ENCODE measurements around the gene FBXO46.
"Not testable (repeated sequence)": the region's sequence is repeated elsewhere in the genome, so short reads cannot be mapped to it uniquely, and the experiment has no call there.

The FBXO46 gene

DNA sequence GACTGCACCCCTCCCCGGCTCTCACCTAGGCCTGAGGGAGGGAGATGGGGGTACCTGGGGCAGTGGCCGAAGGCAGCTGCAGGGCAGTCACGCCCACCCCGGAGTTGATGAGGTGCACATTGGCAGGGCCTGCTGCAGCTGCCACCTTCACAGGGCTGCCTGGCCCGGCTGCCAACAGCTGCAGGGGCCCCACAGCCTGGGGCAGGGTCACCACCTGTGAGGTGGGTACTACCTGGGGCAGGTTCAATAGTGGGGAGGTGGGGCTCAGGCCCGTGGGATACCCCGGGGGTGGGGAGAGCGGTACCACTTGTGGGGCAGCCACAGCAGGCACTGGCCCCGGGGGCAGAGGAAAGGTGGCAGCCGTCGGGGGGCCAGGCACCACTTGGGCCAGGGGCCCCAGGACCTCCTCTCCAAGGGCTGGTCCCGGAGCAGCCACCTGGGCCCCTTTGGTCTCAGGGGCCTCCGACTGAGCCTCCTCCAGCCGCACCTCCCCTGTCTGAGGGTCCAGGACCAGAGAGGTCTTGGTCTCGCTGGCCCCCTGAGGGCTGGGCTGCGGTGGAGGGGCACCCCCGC is 35.7 kb upstream of the FBXO46 start:
- DNase-seq, result no peak

DNA sequence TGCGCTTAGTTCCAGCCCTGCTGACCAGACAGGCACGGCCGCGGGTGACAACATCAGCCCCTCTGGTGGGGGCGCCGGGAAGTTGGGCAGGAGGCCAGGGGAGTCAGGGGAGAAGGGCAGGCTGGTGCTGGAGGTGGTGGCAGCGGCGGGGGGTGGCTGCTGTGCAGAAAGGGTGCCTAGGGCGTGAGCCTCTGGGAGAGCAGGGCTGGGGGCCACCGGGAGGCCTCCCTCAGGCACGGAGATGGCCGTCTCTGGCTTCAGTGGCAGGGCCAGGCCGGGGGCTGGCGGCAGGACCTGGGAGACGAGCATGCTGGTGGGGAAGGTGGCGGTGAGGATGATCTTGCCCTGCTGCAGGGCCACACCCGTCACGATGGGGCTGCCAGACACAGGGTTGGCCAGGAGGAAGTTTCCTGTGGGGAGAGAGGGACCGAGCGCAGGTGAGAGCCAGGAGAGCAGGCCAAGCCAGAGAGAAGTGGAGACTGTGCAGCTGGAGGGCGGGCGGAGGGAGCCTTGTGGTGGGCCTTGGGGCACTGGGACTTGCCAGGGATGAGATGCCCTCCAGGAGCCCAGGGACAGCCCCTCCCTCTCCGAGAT is 35.1 kb upstream of the FBXO46 start:
- no peak for DNase-seq

DNA sequence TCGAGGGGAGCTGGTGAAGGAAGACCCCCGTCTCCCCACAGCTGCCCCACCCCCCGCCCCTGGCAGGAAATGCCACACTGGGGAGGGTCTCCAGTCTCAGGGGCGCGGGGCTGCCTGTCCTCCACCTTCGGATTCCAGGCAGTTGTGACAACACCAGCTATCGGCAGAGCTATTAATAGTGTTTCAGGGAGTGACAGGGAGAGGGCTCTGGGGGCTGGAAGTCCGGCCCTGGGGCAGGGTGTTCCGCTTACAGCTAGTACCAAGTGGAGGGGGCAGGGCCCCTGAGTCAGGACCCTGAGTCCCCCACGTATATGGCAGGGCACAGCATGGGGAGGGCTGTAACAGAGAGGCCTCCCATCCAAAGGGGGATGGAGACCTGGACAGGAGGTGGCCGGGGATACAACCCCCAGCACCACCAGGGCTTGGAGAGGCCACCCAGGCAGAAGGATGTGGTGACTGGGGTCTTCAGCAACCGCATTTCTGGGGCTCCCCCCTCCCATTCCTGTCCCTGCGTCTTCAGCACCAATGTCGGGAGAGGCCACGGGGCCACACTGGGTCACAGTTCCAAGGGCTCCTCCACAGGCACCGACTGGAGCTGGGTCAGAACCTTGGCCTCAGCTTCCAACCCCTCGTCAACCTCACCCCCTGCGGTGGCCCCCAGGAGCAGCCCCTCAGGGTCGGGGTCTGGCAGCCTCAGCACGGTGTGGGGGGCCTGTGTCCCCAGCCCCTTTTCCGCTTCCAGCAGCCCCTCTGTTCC is 34.4 kb upstream of the FBXO46 start:
- no peak for DNase-seq

DNA sequence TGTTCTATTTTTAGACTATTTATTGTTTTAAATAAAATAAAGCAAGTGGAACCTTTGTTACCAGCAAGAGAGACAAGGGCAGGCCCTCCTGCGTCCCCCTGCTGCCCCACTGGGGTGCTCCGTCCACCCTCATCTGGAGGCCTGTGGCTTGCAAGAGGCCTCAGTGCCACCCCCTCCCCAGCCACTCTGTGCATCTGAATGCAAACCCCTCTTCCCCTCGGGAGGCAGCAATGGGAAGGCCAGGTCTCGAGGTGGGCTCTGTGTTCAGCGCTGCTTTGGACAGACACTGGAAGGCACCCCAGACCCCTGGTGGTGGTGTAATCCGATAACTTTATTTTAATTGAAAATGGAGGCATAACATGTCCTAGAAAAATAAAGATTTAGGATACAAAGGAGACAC is 33.8 kb upstream of the FBXO46 start:
- no peak for DNase-seq

DNA sequence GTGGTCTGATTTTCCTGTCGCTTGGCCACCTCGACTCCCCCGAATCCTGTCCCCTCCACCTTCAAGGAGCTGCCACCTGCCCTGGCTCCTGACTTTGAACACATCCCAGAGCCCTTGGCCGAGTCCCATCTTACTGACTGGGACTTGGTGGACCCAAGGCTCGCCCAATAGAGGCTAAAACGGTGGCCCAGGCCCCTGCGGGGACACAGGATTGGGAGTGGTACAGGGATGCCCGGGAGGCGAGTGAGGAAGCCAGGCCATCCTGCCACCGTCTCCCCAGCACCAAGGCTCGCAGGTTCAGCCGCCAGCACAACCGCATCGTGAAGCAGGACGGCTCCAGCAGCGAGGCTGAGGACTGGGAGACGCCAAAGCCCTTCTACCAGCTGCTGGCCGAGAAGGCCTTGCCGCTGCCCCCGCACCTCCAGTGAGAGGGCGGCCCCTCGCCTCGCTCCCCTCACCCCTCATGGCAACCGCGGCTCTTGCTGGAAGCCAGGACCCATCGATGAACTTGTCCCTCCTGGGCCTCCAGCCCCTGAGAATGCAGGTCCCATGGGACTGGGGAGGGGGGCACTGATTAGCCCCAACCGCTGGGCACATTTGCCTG is 33.1 kb upstream of the FBXO46 start:
- no peak for DNase-seq

DNA sequence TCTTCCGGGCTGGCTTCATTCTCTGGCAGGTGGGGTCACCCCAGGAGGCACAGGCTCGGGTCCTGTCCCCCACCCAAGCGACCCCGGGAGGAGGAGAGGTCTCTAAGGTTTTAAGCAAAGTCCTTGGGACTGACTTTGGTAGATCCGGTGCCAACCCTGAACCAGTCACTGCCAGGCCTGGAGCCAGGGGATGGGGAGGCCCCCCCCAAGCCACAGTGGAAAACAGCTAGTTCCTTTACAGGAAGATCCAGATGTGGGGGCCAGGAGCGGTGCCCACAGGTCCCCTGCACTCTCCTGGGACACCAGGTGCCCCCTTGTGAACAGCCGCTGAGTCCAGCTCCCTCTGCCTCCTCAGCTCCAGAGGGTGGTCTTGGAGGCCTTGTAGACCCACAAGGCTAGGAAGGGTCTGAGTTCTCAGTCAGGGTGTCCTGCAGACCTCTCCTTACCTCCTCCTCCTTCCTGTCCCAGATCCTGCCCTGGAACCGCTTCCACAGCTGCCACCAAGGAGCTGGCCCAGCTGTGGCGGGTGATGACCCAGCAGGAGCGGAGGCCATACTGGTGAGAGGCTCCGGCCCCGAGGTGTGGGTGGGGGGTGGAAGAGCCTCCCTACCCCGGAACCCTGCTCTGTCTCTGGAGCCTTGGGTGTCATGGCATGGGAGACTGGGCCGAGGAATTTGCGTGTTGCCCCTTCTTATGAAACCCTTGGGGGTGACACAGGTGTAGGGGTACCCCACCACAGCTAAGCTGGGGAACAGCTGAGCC is 32.4 kb upstream of the FBXO46 start:
- DNase-seq, result no peak

DNA sequence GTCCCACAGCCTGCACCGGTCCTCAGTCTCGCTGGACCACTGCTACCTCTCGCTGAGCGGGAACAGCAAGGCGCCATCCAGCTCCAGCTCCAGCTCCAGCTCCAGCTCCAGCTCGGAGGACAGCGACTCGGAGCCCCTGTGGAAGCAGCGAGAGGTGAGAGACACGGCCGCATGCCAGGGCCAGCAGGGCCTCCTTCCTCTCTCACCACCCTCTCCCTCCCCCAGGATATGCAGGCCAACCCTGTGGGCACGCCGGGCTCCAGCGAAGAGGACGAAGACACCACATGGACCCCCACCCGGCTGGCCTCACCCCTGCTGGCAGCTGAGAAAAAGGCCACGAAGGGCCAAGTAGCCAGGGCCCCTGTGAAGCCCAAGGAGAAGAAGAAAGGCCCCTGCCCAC is 31.0 kb upstream of the FBXO46 start:
- DNase-seq, result no peak

DNA sequence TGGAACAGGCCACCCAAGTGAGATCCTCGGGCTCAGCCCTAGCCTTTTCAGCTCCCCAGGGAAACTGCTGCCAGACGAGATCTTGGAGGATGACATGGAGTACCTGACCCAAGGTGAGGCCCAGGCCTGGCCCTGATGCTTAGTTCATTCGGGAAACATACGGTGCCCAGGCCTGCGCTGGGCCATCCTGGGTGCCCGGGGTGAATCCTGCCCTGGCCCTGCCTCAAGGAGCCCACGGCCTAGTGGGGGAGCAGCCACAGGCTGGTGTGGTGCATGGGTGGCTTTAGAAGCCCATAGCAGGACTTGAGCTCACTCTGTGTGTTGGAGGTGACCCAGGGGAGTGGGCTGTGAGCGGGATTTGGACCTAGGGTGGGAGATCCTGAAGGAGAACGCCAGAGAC is 28.2 kb upstream of the FBXO46 start:
- no peak for DNase-seq

DNA sequence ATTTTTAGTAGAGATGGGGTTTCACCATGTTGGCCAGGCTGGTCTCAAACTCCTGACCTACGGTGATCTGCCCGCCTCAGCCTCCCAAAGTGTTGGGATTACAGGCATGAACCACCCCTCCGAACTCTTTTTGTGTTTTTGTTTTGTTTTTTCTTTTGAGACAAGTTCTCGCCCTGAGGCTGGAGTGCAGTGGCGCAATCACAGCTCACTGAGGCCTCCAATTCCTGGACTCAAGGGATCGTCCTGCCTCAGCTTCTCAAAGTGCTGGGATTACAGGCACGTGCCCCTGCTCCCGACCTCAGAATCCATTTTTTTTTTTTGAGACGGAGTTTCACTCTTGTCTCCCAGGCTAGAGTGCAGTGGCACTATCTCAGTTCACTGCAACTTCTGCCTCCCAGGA is 27.0 kb upstream of the FBXO46 start:
- no peak for DNase-seq

DNA sequence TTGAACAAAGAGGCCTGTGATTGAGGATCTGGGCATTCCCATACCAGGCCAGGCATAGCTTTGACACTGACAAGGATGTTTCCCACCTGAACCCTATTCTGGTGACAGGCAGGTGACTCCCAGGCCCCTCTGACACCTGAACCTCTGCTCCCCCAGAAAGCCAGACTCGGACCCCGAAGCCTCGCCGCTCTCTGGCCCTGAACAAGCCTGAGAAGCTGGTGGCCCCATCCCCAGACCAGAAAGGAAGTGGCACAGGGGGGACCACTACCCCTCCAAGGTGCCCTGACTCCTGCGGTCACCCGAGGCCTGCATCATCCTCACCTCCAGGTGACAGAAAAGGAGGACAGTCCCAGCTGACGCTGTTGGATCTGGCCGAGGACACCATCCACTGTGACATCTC is 23.6 kb upstream of the FBXO46 start:
- no peak for DNase-seq

DNA sequence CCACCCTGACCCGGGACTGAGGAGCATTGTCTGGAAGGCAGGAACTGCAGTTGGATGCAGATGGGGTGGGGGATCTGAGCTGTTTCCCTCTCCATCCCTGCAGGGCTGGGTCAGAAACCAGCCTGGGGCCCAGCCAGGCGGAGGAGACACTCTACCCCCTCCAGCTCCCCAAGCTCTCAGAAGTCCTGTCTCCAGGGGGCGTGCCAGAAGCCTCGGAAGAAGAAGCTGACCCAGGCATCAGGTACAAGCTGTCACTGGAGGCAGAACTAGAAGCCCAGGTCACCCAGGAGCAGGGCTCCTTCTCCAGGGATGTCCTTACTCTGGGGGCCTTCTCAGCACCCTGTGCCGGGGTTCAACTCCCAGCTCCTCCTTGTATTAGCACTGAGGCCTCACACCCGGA is 22.9 kb upstream of the FBXO46 start:
- no peak for DNase-seq

DNA sequence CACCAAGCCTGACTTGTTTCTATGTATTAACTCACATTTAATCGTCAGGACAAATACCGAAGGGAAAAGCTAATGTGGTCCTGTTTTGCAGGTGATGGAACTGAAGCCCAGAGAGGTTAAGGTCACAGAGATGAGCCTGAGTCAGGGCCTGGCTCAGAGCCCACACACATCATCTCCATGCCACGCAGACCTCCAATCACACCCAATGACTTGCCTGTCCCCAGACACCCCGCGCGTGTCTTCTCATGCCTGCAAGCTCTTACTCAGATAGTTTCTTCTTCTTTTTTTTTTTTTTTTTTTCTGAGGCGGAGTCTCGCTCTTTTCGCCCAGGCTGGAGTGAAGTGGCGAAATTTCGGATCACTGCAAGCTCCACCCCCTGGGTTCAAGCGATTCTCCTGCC is 21.9 kb upstream of the FBXO46 start:
- no peak for DNase-seq

DNA sequence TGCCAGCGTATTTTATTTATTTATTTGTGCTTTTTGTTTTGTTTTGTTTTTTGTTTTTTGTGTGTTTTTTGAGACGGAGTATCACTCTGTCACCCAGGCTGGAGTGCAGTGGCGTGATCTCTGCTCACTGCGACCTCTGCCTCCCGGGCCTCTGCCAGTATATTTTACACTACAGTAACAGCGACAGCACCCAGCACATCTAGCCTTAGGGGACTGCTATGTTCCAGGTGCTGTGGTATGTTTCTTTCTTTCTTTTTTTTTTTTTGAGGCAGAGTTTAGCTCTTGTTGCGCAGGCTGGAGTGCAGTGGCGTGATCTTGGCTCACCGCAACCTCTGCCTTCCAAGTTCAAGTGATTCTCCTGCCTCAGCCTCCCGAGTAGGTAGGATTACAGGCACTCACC is 20.8 kb upstream of the FBXO46 start:
- DNase-seq, result not testable (repeated sequence)

DNA sequence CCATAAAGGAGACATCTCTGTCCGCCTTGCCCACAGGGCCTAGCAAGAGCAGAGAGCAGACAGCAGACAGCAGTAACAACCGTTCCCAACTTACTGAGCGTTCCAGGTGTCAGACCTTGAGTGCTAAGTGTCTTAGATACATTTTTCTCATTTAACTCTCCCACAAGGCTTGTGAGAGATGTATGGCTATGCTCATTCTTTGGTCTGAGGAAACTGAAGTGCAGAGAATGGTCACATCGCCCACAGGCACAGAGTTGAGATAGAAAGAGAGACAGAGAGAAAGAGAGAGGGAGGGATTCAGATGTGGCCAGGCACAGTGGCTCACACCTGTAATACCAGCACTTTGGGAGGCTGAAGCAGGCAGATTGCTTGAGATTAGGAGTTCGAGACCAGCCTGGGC is 16.8 kb upstream of the FBXO46 start:
- no peak for DNase-seq

DNA sequence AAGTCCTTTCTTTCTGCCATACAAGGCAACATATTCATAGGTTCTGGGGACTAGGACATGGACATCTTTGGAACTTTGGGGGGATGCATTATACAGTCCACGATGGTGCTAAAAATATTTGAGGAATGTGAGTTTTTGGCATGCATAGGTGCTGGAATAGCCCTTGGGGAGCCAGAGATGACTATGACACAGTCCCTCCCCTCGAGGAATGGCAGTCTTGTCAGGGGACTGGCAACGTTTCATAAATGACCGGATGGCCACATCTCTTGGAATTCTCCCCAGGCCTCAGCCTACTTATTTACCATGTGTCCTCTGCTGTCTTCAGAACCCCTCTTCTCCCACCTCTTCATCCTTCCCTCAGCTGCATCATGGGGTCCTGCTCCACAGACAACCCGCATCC is 16.2 kb upstream of the FBXO46 start:
- no peak for DNase-seq

DNA sequence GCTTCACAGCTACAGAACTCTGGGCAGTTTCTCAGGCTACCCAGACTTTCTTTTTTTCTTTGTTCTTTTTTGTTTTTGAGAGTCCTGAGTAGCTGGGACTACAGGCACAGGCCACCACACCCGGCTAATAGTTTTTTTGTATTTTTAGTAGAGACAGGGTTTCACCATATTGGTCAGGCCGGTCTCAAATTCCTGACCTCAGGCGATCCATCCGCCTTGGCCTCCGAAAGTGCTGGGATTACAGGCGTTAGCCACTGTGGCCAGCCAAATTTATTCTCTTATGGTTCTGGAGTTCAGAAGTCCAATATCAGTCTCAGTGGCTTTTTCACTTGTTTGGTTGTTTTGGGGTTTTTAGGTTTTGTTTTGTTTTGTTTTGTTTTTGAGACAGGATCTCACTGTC is 14.9 kb upstream of the FBXO46 start:
- DNase-seq, result no peak

DNA sequence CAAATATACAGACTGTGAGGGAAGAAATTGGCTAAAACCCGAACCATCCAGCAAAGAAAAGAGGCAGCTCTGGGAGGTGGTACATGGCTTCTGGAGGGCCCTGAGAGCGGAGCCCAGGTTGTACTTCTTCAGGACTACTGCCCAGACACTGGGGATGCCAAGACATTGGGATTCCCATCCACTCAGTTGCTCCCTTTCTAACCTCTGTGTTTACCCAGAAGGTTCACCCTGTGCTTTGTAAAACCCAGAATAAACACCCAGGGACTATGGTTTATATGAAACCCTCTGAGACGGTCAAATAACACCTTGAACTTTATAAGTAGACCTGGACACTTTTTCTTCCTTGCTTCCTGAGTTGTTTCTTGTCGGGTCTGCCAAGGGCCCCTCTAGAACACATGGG is 12.3 kb upstream of the FBXO46 start:
- no peak for DNase-seq

DNA sequence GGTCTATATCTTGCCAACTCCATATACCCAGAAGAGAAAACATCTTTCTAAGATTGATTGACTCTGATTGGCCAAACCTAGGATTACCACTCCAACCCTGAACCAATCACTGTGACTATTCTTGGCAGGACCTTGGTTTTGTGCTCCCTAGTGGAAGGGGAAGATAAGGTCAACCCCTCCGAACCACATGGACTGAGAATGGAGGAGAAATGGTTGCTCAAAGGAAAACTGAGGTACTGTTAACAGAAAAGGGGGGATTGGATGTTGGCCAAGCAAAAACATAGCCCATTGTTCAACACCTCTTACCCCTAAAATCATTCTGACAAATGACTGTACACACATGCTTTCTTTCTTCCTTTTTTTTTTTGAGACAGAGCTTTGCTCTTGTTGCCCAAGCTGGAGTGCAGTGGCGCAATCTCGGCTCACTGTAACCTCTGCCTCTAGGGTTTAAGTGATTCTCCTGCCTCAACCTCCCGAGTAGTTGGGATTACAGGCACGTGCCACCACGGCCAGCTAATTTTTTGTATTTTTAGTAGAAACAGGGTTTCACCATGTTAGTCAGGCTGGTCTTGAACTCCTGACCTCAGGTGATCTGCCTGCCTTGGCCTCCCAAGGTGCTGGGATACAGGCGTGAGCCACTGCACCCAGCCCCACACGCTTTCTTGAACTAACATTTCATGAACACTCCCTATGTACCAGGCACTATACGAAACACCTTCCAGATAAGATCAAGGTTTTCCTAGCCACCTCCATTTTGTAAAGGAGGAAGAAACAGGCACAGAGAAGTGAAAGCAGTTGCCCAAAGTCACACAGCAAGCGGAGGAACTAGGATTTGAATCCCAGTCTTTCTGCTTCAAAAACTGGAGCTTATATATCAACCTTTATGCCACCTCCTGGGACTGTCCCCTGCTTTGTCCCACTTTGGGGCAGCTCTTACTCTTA is 9.1 kb upstream of the FBXO46 start:
- DNase-seq, result peak; percentile 58

DNA sequence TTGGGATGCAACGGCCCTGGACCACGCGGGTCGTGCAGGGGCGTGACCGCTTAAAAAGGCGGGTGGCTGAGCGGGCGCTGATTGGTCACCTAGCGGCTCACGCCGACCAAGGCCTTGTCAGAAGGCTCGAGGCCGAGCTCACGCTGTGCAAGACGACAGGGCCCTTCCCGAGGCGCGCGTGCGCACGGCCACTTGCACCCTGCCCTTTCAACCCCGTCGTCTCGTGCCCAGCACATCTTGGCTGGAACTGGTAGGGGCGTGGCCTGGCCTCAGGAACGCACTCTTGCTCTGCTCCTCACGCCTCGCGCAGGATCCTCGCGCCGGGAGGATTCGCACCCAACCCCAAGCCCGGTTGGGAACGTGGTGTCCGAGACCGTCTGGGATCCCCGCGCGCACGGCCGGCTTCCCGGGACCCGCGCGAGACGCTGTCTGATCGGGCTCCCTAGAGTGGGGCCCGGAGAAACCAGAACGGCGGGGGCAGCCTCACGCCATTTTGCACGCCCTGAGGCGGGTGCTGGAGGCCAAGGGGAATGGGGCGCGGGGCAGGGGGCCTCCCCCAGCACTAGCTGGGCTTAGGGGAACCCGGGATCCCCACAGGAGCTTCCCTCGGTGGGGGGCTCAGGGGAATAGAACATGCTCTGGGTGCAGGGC is 2.6 kb upstream of the FBXO46 start, which contains the start of gene MEIOSIN:
TSS of gene MEIOSIN (plus strand) at position 280 of the 651 bp plus-strand sequence. CDS start 1,938 bp downstream, outside the sequence.
- no peak for DNase-seq

DNA sequence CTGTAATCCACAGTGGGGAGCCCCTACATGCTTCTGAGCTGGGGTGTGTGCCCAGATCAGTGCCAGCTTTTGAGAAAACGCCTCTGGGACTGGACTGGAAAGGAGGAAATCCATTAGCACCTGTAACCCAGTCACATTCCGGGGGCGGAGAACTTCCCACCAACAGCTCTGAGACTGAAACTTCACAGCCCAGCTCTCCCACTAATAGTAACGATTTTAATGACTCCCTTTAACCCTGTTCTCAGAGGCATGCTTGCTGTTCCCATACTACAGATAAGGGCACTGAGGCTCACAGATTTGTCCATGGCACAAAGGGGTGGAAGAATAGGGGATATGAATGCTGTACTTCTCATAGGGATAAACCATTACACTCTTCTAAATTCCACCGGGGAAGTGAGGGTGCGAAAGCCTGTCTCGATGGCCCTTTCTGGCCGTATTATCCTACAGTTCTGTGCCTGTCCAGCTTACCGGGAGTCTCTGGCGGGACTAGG is 851 bp downstream of the FBXO46 start:
- peak; percentile 14 for DNase-seq

DNA sequence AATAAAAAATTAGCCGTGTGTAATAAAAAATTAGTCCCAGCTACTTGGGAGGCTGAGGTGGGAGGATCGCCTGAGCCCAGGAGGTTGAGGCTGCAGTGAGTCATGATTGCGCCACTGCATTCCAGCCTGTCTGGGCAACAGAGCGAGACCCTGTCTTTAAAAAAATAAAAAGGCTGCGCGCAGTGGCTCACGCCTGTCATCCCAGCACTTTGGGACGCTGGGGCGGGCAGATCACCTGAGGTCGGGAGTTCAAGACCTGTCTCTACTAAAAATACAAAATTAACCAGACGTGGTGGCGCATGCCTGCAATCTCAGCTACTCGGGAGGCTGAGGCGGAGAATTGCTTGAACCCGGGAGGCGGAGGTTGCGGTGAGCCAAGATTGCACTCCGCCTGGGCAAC is 2.0 kb downstream of the FBXO46 start:
- not testable (repeated sequence) for DNase-seq
